HepG2 (cell line): ENCODE data around the gene TMEM273. TPM values are rescaled to one million over a fixed set of nuclear protein-coding genes. Genes with fewer than 3 reads are reported as not detected.

Experiments
- ATAC-seq: fragments of 200-7000 bp; cut with Tn5 transposase; 3 replicates; pipeline ENCODE4 v1.9.1; 2020; ENCODE audit warnings: mild to moderate bottlenecking, moderate library complexity
- BruUV-seq: library from RNA; stranded (reverse); fragments of 400-500 nt; replicated peaks from 2 replicates; lab custom pipeline; 2021; lab: Mats Ljungman, UMichigan
- CTCF ChIA-PET: fragments of 300-600 bp; formaldehyde crosslinking; extraction: SDS; loops from one replicate; lab custom pipeline; 2021; ENCODE audit warnings: low total read pairs, inconsistent platforms, low intra/inter-chr PET ratio; lab: Yijun Ruan, JAX
- POLR2A ChIA-PET: fragments of 350-600 bp; sonication (Branson Sonifier 250); formaldehyde crosslinking; loops from one replicate; lab custom pipeline; 2020; ENCODE audit warnings: antibody characterized with exemption, inconsistent platforms; lab: Yijun Ruan, JAX
- DNase-seq: peaks from one replicate; pipeline ENCODE4 v3.0.0-alpha.2; 2015; ENCODE audit warnings: low spot score
- FAIRE-seq: peaks from 3 replicates; lab custom pipeline; 2011; peaks lifted over from hg19 to GRCh38; lab: Jason Lieb, UNC
- H2AFZ ChIP-seq: one replicate; pipeline ENCODE4 v1.6.1; 2011; ENCODE audit warnings: low read length, inconsistent platforms
- H3K27ac ChIP-seq: fragments of 300-600 bp; 3 replicates; pipeline ENCODE4 v1.8.0; 2011; ENCODE audit warnings: mixed run types, mild to moderate bottlenecking, mixed read lengths, low read length, inconsistent platforms; ENCODE audit not compliant: insufficient read depth; ENCODE audit errors: extremely low read length
- H3K27me3 ChIP-seq, 2 experiments: fragments of 200-600 bp in 1 of 2; 2 replicates in 1 of 2; 3 replicates in 1 of 2; pipeline versions ENCODE4 v1.6.0 to v1.8.0; 2011; ENCODE audit warnings: low read length in 2 of 2, mild to moderate bottlenecking in 2 of 2, moderate library complexity in 2 of 2, inconsistent platforms in 1 of 2; ENCODE audit not compliant: insufficient read depth in 2 of 2, control insufficient read depth in 1 of 2
- H3K36me3 ChIP-seq, 2 experiments: fragments of 200-600 bp in 1 of 2; replicated peaks in 1 of 2; 2 replicates in 1 of 2; 3 replicates in 1 of 2; pipeline versions ENCODE4 v1.5.1 to v1.8.0; 2011; ENCODE audit warnings: low read length in 2 of 2, inconsistent platforms in 1 of 2; ENCODE audit not compliant: insufficient read depth in 2 of 2, control insufficient read depth in 1 of 2
- H3K4me1 ChIP-seq: 2 replicates; pipeline ENCODE4 v1.5.1; 2012; ENCODE audit warnings: low read length, inconsistent platforms; ENCODE audit not compliant: insufficient read depth
- H3K4me2 ChIP-seq: 2 replicates; pipeline ENCODE4 v1.6.0; 2011; ENCODE audit warnings: low read depth, low read length, inconsistent platforms
- H3K4me3 ChIP-seq, 3 experiments: fragments of 200-600 bp in 1 of 3; sonication (generic), shearing (Covaris generic) in 1 of 3; replicated peaks in 1 of 3; 2 replicates each; pipeline ENCODE4 v1.5.1; 2011 to 2016; ENCODE audit warnings: low read length in 3 of 3, inconsistent platforms in 2 of 3, low read depth in 2 of 3, mild to moderate bottlenecking in 2 of 3, control low read depth in 1 of 3, mixed read lengths in 1 of 3; ENCODE audit not compliant: insufficient read depth in 1 of 3
- H3K79me2 ChIP-seq: one replicate; pipeline ENCODE4 v1.6.1; 2011; ENCODE audit warnings: low read length, inconsistent platforms; ENCODE audit not compliant: insufficient read depth
- H3K9ac ChIP-seq: 2 replicates; pipeline ENCODE4 v1.6.0; 2011; ENCODE audit warnings: mild to moderate bottlenecking, low read depth, low read length, inconsistent platforms; ENCODE audit not compliant: insufficient read depth
- H3K9me3 ChIP-seq: 2 replicates; pipeline ENCODE4 v1.5.1; 2012; ENCODE audit warnings: mild to moderate bottlenecking, low read length
- H4K20me1 ChIP-seq: 2 replicates; pipeline ENCODE4 v1.6.0; 2011; ENCODE audit warnings: inconsistent platforms, mild to moderate bottlenecking, low read length, moderate library complexity; ENCODE audit not compliant: insufficient read depth
- BRD4 ChIP-seq: sonication (generic); formaldehyde crosslinking; IDR thresholded peaks from 2 replicates; pipeline ENCODE4 v1.4.0; 2020; ENCODE audit warnings: missing genetic modification reagents
- HMGXB4 ChIP-seq, 2 experiments: sonication (generic) in 1 of 2; formaldehyde crosslinking in 1 of 2; IDR thresholded peaks; 2 replicates each; pipeline versions ENCODE4 v1.4.0 to v1.6.1; 2018 to 2020; ENCODE audit warnings: missing genetic modification reagents in 2 of 2, borderline replicate concordance in 1 of 2, low read depth in 1 of 2, mild to moderate bottlenecking in 1 of 2, missing biosample characterization in 1 of 2
- LCORL ChIP-seq, 2 experiments: fragments of 450-650 bp in 1 of 2; sonication (generic) in 1 of 2; formaldehyde crosslinking in 1 of 2; IDR thresholded peaks; 2 replicates each; pipeline versions ENCODE4 v1.5.0 to v1.6.1; 2017 to 2020; ENCODE audit warnings: antibody characterized with exemption in 1 of 2, missing genetic modification reagents in 1 of 2
- NCOA1 ChIP-seq: sonication (generic); formaldehyde crosslinking; IDR thresholded peaks from 2 replicates; pipeline ENCODE4 v1.9.0; 2021; ENCODE audit warnings: missing genetic modification reagents
- TCF12 ChIP-seq, 2 experiments: fragments of 450-650 bp in 1 of 2; sonication (generic) in 1 of 2; formaldehyde crosslinking in 1 of 2; IDR thresholded peaks; 2 replicates each; pipeline versions ENCODE4 v1.6.1 to v1.8.0; 2017 to 2022; ENCODE audit warnings: antibody characterized with exemption in 1 of 2, mild to moderate bottlenecking in 1 of 2, missing genetic modification reagents in 1 of 2, moderate library complexity in 1 of 2
- U2AF1 ChIP-seq: fragments of 200-400 bp; formaldehyde crosslinking; optimal IDR thresholded peaks from 2 replicates; pipeline ENCODE3; 2017; ENCODE audit warnings: mild to moderate bottlenecking, low read depth, low read length
- USF2 ChIP-seq, 2 experiments: sonication (generic) in 1 of 2; formaldehyde crosslinking in 1 of 2; IDR thresholded peaks; 2 replicates each; pipeline versions ENCODE4 v1.5.1 to v1.6.1; 2011 to 2020; ENCODE audit warnings: borderline replicate concordance in 1 of 2, low read depth in 1 of 2, low read length in 1 of 2, mild to moderate bottlenecking in 1 of 2, missing genetic modification reagents in 1 of 2, moderate library complexity in 1 of 2
- ZFYVE20 ChIP-seq: sonication (generic); formaldehyde crosslinking; IDR thresholded peaks from 2 replicates; pipeline ENCODE4 v1.8.0; 2023; ENCODE audit warnings: low read depth, mild to moderate bottlenecking, moderate library complexity, missing genetic modification reagents, borderline replicate concordance
- ZNF773 ChIP-seq: sonication (generic); formaldehyde crosslinking; IDR thresholded peaks from 2 replicates; pipeline ENCODE4 v1.4.0; 2020; ENCODE audit warnings: missing genetic modification reagents, borderline replicate concordance
- WGBS: methylation state at CpG from one replicate; pipeline ENCODE4 v1.1.6; 2017; ENCODE audit warnings: low lambda C conversion rate; 5-methylcytosine and 5-hydroxymethylcytosine counted together
- in situ Hi-C: cut with HindIII; loops from 2 replicates; pipeline ENCODE4 v1.10.0; 2017; ENCODE audit warnings: low pct_unique_long_range_greater_than_20kb; ENCODE audit not compliant: extremely low pct_ligation_motif_present
- intact Hi-C: fragments of 100-400 bp; cut with micrococcal nuclease; formaldehyde crosslinking; loops from one replicate; pipeline ENCODE4 v1.10.0; 2022; ENCODE audit not compliant: unreplicated experiment
- polyA plus RNA-seq, 8 experiments: library from polyadenylated mRNA; depleted of rRNA in 3 of 8; stranded (reverse) in 7 of 8; unstranded in 1 of 8; fragments of >200 nt; fragmentation: Illumina TruSeq in 4 of 8; extraction: Trizol in 4 of 8; gene quantifications; 2 replicates each; pipeline versions ENCODE4 v1.2.1 to v1.2.3, GENCODE V29; 2011 to 2016; ENCODE audit warnings: low read depth in 4 of 8, missing spikeins in 1 of 8, mixed read lengths in 1 of 8; ENCODE audit not compliant: insufficient read depth in 1 of 8
- total RNA-seq, 5 experiments: library from RNA; depleted of rRNA; stranded (reverse); fragments of >200 nt; fragmentation: Illumina TruSeq; extraction: Trizol; gene quantifications; 2 replicates each; pipeline ENCODE4 v1.2.3, GENCODE V29; 2016; ENCODE audit warnings: low read depth in 1 of 5
- TF ChIP-seq, protein P1 (sequence below): sonication (generic); formaldehyde crosslinking; IDR thresholded peaks from 2 replicates; pipeline ENCODE4 v1.4.0; 2020; ENCODE audit warnings: missing genetic modification reagents, borderline replicate concordance
- TF ChIP-seq, protein P2 (sequence below): sonication (generic); formaldehyde crosslinking; IDR thresholded peaks from 2 replicates; pipeline ENCODE4 v1.4.0; 2020; ENCODE audit warnings: missing genetic modification reagents, mild to moderate bottlenecking, borderline replicate concordance

TMEM273 gene
- total and polyA plus RNA-seq, 2 of the 13 experiments (the other 11 are each of a cell fraction or from before 2014, with no cell fraction given), result not detected

GRCh38 chr10:49106451-49106850 is 81.7 kb downstream of the TMEM273 start (continued):
- TF ChIP-seq, protein P1, sequence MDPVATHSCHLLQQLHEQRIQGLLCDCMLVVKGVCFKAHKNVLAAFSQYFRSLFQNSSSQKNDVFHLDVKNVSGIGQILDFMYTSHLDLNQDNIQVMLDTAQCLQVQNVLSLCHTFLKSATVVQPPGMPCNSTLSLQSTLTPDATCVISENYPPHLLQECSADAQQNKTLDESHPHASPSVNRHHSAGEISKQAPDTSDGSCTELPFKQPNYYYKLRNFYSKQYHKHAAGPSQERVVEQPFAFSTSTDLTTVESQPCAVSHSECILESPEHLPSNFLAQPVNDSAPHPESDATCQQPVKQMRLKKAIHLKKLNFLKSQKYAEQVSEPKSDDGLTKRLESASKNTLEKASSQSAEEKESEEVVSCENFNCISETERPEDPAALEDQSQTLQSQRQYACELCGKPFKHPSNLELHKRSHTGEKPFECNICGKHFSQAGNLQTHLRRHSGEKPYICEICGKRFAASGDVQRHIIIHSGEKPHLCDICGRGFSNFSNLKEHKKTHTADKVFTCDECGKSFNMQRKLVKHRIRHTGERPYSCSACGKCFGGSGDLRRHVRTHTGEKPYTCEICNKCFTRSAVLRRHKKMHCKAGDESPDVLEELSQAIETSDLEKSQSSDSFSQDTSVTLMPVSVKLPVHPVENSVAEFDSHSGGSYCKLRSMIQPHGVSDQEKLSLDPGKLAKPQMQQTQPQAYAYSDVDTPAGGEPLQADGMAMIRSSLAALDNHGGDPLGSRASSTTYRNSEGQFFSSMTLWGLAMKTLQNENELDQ (CRISPR knock-in tag), result no peak
- no peak for TF ChIP-seq HMGXB4 (CRISPR knock-in tag; IDR thresholded peaks at IDR 0.05; ENCODE audit: borderline replicate concordance in 1 of 2, low read depth in 1 of 2)
- no peak for TF ChIP-seq ZFYVE20 (CRISPR knock-in tag)
- TF ChIP-seq NCOA1 (CRISPR knock-in tag), result no peak

- Histone ChIP-seq H3K36me3 (no peaks in the 10 kb centered on the region), H3K79me2 (no peaks in the 10 kb centered on the region), H3K9me3 (no peaks in the 10 kb centered on the region), H4K20me1 (no peaks in the 10 kb centered on the region), H3K4me2 (no peak overlapping the region), H3K4me3 (no peak overlapping the region), H3K27ac (no peak overlapping the region), H2AFZ (no peak overlapping the region), H3K27me3 (no peaks in the 10 kb centered on the region), H3K9ac (no peak overlapping the region), H3K4me1 (no peaks in the 10 kb centered on the region)
- ChIA-PET POLR2A (no interaction called here), CTCF (no interaction called here)
- no peak for DNase-seq
- WGBS, result 11% methylated on average over 4 of the region's 4 CpGs
- BruUV-seq, result no TSS peak
- in situ Hi-C loops (no loop called here), intact Hi-C loops (no loop called here)
- no peak for ATAC-seq
- FAIRE-seq, result no peak
- TF ChIP-seq TCF12 (IDR thresholded peaks at IDR 0.05), result no peak
- TF ChIP-seq TCF12 (CRISPR knock-in tag; IDR thresholded peaks at IDR 0.05), result no peak
- TF ChIP-seq, protein P2, sequence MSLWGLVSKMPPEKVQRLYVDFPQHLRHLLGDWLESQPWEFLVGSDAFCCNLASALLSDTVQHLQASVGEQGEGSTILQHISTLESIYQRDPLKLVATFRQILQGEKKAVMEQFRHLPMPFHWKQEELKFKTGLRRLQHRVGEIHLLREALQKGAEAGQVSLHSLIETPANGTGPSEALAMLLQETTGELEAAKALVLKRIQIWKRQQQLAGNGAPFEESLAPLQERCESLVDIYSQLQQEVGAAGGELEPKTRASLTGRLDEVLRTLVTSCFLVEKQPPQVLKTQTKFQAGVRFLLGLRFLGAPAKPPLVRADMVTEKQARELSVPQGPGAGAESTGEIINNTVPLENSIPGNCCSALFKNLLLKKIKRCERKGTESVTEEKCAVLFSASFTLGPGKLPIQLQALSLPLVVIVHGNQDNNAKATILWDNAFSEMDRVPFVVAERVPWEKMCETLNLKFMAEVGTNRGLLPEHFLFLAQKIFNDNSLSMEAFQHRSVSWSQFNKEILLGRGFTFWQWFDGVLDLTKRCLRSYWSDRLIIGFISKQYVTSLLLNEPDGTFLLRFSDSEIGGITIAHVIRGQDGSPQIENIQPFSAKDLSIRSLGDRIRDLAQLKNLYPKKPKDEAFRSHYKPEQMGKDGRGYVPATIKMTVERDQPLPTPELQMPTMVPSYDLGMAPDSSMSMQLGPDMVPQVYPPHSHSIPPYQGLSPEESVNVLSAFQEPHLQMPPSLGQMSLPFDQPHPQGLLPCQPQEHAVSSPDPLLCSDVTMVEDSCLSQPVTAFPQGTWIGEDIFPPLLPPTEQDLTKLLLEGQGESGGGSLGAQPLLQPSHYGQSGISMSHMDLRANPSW (CRISPR knock-in tag), result no peak
- no peak for TF ChIP-seq LCORL (IDR thresholded peaks at IDR 0.05)
- TF ChIP-seq LCORL (CRISPR knock-in tag; IDR thresholded peaks at IDR 0.05), result no peak
- TF ChIP-seq BRD4 (CRISPR knock-in tag), result no peak
- no peak for TF ChIP-seq ZNF773
- no peak for TF ChIP-seq U2AF1
- TF ChIP-seq USF2 (IDR thresholded peaks at IDR 0.05; ENCODE audit: low read depth, low read length), result no peak
- TF ChIP-seq USF2 (CRISPR knock-in tag; IDR thresholded peaks at IDR 0.05; ENCODE audit: borderline replicate concordance), result no peak
These were observed 83.1 kb downstream of the TMEM273 start for GRCh38 chr10:49105076-49105475.
